ENCODE measurements around the gene IER3. TPM values are rescaled to one million over a fixed set of nuclear protein-coding genes. Genes with fewer than 3 reads are reported as not detected.

IER3 gene
- total and polyA plus RNA-seq, 4 donors, result 1.3 to 8.1 (median 6.7) TPM

DNA sequence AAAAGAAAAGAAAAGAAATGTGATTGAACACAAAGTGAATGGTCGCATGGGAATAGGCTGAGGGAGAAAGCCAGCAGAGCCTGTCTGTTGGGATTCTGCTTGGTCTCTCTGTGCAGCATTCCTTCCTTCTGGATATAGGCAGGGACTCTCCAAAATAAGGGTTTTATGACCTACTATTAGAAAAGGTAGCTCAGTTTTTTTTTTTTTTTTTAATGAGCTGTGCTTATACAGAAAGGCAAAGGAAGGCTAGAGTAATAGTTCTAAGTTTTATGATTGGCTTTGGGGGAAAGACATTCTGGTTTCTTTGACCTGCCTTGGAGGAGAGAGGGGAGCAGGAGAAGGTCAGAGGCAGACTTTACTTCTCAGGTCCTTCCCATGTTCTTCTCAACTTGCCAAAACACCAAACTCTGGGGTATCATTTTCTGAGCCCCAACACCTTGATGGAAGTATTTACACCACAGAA, 18.8 kb upstream of the IER3 start:
- H3K4me1 ChIP-seq (ENCODE audit: control insufficient read depth in 4 of 4, insufficient read depth in 4 of 4, low read length in 3 of 4), result peaks cover 2 to 23% (median 18%) of the 10 kb centered on the region in 4 donors
- WGBS, result 94% methylated on average over 1 of the region's 1 CpG

DNA sequence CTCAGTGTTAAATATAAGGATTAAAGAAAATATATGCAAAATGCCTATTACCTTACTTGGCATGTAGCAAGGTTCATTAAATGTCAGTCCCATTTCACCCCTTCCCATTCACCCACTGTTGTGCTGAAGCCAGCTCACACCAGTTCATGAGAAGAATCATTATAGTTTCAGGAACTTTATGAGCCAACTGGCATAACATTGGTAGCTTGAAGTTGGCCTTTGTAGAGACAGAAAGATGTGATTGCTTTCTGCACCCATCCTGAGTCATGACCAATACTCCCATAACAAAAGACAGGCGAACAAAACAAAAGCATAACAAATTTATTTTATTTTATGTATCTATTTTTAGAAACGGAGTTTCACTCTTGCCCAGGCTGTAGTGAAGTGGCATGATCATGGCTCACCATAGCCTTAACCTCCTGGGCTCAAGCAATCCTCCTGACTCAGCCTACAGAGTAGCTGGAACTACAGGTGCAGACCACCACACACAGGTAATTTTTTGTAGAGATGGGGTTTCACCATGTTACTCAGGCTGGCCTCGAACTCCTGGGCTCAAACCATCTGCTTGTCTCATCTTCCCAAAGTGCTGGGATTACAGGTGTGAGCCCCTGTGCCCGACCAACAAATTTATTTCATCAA, 17.6 kb upstream of the IER3 start:
- TF ChIP-seq SP1 (IDR thresholded peaks at IDR 0.05) (no peak), FOXA2 (IDR thresholded peaks at IDR 0.05) (no peak), TAF1 (conservative IDR thresholded peaks at IDR 0.05) (no peak), NR2F2 (IDR thresholded peaks at IDR 0.05) (no peak), HNF4A (conservative IDR thresholded peaks at IDR 0.05) (no peak), EGR1 (IDR thresholded peaks at IDR 0.05; ENCODE audit: low read depth in 2 of 2) (no peak), RAD21 (IDR thresholded peaks at IDR 0.05) (no peak), GABPA (IDR thresholded peaks at IDR 0.05 in 1 of 2, conservative IDR thresholded peaks at IDR 0.05 in 1 of 2) (no peak), YY1 (IDR thresholded peaks at IDR 0.05) (no peak), FOXA1 (IDR thresholded peaks at IDR 0.05) (no peak), RXRA (IDR thresholded peaks at IDR 0.05) (no peak), HNF4G (IDR thresholded peaks at IDR 0.05) (no peak), JUND (IDR thresholded peaks at IDR 0.05) (no peak)
- TF ChIP-seq, protein P1, sequence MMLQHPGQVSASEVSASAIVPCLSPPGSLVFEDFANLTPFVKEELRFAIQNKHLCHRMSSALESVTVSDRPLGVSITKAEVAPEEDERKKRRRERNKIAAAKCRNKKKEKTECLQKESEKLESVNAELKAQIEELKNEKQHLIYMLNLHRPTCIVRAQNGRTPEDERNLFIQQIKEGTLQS (IDR thresholded peaks at IDR 0.05), result no peak
- TF ChIP-seq, protein P2, sequence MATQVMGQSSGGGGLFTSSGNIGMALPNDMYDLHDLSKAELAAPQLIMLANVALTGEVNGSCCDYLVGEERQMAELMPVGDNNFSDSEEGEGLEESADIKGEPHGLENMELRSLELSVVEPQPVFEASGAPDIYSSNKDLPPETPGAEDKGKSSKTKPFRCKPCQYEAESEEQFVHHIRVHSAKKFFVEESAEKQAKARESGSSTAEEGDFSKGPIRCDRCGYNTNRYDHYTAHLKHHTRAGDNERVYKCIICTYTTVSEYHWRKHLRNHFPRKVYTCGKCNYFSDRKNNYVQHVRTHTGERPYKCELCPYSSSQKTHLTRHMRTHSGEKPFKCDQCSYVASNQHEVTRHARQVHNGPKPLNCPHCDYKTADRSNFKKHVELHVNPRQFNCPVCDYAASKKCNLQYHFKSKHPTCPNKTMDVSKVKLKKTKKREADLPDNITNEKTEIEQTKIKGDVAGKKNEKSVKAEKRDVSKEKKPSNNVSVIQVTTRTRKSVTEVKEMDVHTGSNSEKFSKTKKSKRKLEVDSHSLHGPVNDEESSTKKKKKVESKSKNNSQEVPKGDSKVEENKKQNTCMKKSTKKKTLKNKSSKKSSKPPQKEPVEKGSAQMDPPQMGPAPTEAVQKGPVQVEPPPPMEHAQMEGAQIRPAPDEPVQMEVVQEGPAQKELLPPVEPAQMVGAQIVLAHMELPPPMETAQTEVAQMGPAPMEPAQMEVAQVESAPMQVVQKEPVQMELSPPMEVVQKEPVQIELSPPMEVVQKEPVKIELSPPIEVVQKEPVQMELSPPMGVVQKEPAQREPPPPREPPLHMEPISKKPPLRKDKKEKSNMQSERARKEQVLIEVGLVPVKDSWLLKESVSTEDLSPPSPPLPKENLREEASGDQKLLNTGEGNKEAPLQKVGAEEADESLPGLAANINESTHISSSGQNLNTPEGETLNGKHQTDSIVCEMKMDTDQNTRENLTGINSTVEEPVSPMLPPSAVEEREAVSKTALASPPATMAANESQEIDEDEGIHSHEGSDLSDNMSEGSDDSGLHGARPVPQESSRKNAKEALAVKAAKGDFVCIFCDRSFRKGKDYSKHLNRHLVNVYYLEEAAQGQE (IDR thresholded peaks at IDR 0.05), result no peak
- TF ChIP-seq, protein P3, sequence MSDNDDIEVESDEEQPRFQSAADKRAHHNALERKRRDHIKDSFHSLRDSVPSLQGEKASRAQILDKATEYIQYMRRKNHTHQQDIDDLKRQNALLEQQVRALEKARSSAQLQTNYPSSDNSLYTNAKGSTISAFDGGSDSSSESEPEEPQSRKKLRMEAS (IDR thresholded peaks at IDR 0.05), result no peak
- TF ChIP-seq, protein P4, sequence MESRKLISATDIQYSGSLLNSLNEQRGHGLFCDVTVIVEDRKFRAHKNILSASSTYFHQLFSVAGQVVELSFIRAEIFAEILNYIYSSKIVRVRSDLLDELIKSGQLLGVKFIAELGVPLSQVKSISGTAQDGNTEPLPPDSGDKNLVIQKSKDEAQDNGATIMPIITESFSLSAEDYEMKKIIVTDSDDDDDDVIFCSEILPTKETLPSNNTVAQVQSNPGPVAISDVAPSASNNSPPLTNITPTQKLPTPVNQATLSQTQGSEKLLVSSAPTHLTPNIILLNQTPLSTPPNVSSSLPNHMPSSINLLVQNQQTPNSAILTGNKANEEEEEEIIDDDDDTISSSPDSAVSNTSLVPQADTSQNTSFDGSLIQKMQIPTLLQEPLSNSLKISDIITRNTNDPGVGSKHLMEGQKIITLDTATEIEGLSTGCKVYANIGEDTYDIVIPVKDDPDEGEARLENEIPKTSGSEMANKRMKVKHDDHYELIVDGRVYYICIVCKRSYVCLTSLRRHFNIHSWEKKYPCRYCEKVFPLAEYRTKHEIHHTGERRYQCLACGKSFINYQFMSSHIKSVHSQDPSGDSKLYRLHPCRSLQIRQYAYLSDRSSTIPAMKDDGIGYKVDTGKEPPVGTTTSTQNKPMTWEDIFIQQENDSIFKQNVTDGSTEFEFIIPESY (IDR thresholded peaks at IDR 0.05), result no peak
- TF ChIP-seq, protein P5, sequence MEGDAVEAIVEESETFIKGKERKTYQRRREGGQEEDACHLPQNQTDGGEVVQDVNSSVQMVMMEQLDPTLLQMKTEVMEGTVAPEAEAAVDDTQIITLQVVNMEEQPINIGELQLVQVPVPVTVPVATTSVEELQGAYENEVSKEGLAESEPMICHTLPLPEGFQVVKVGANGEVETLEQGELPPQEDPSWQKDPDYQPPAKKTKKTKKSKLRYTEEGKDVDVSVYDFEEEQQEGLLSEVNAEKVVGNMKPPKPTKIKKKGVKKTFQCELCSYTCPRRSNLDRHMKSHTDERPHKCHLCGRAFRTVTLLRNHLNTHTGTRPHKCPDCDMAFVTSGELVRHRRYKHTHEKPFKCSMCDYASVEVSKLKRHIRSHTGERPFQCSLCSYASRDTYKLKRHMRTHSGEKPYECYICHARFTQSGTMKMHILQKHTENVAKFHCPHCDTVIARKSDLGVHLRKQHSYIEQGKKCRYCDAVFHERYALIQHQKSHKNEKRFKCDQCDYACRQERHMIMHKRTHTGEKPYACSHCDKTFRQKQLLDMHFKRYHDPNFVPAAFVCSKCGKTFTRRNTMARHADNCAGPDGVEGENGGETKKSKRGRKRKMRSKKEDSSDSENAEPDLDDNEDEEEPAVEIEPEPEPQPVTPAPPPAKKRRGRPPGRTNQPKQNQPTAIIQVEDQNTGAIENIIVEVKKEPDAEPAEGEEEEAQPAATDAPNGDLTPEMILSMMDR (IDR thresholded peaks at IDR 0.05; ENCODE audit: low read depth, low read length, missing input control), result no peak
- WGBS, result 95% methylated on average over 4 of the region's 4 CpGs
- Histone ChIP-seq H3K9ac (ENCODE audit: low read depth in 1 of 2, low read length in 2 of 2) (no peak overlapping the region), H3K27me3 (ENCODE audit: control insufficient read depth in 4 of 4, insufficient read depth in 4 of 4, low read length in 3 of 4) (no peaks in the 10 kb centered on the region), H3K4me3 (ENCODE audit: low read depth in 1 of 3, low read length in 3 of 3) (no peak overlapping the region), H3K36me3 (ENCODE audit: control insufficient read depth in 4 of 4, insufficient read depth in 3 of 4, low read depth in 1 of 4, low read length in 3 of 4) (no peaks in the 10 kb centered on the region), H3K9me3 (ENCODE audit: control insufficient read depth in 4 of 4, low read length in 3 of 4) (no peaks in the 10 kb centered on the region), H3K4me1 (ENCODE audit: control insufficient read depth in 4 of 4, insufficient read depth in 4 of 4, low read length in 3 of 4) (peaks cover 2 to 23% (median 18%) of the 10 kb centered on the region in 4 donors), H3K27ac (ENCODE audit: low read depth in 1 of 2, low read length in 2 of 2) (no peak overlapping the region)
- DNase-seq (ENCODE audit: low spot score), result no peak

More for the DNA sequence above, 18.8 kb upstream of the IER3 start:
- no peak for DNase-seq (ENCODE audit: low spot score)
- TF ChIP-seq, protein P3 (IDR thresholded peaks at IDR 0.05), result no peak
- no peak for TF ChIP-seq TAF1 (conservative IDR thresholded peaks at IDR 0.05)
- TF ChIP-seq, protein P1 (IDR thresholded peaks at IDR 0.05), result no peak
- TF ChIP-seq, protein P4 (IDR thresholded peaks at IDR 0.05), result no peak
- Histone ChIP-seq H3K4me3 (ENCODE audit: low read depth in 1 of 3, low read length in 3 of 3) (no peak overlapping the region), H3K36me3 (ENCODE audit: control insufficient read depth in 4 of 4, insufficient read depth in 3 of 4, low read depth in 1 of 4, low read length in 3 of 4) (no peaks in the 10 kb centered on the region), H3K9me3 (ENCODE audit: control insufficient read depth in 4 of 4, low read length in 3 of 4) (no peaks in the 10 kb centered on the region), H3K27ac (ENCODE audit: low read depth in 1 of 2, low read length in 2 of 2) (peak overlapping the region; percentile 87 to 93), H3K27me3 (ENCODE audit: control insufficient read depth in 4 of 4, insufficient read depth in 4 of 4, low read length in 3 of 4) (no peaks in the 10 kb centered on the region), H3K9ac (ENCODE audit: low read depth in 1 of 2, low read length in 2 of 2) (no peak overlapping the region)

Measured in liver (tissue), 9 donors.